GM21526 (cell line): ENCODE results near the gene ZDHHC4.
"Not testable (repeated sequence)": the region's sequence is repeated elsewhere in the genome, so short reads cannot be mapped to it uniquely, and the experiment has no call there.

Source experiments
- ATAC-seq: cut with Tn5 transposase; IDR thresholded peaks from one replicate; pipeline ENCODE4 v1.9.1; 2021; ENCODE audit warnings: moderate library complexity; ENCODE audit not compliant: unreplicated experiment, low FRiP score

ZDHHC4 gene

DNA sequence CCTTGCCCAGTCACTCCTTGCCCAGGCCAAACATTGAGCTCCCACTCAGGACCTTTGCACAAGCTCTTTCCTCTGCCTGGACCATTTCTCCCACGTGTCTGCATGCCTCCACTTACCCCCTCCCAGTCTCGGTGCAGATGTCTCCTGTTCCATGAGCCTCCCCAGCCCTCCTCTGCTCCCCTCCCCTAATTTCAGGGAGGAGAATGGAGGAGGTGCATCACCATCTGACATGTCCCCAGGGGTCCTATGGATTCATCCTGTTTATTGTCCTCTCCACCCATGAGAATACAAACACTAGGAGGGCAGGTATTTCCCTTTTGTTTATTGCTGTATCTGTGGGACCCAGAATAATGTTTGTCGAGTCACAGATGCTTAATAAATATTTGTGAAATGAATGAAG lies 17.4 kb upstream of the ZDHHC4 start:
- no peak for ATAC-seq

DNA sequence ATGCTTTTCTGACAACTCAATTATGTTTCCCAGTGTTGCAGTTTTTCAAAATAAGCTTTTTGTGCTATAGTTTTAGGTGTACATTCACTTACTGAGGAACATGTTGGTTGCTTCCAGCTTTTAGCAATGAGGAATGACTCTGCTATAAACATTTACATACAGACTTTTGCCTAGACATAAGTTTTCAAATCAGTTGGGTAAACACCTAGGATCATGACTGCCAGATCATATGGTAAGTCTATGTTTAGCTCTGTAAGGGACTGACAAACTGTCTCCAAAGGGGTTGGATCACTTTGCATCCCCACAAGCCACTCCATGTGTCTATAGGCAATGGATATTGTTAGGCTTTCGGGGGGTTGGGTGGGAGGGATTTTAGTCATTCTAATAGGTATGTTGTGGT lies 15.1 kb upstream of the ZDHHC4 start:
- no peak for ATAC-seq

DNA sequence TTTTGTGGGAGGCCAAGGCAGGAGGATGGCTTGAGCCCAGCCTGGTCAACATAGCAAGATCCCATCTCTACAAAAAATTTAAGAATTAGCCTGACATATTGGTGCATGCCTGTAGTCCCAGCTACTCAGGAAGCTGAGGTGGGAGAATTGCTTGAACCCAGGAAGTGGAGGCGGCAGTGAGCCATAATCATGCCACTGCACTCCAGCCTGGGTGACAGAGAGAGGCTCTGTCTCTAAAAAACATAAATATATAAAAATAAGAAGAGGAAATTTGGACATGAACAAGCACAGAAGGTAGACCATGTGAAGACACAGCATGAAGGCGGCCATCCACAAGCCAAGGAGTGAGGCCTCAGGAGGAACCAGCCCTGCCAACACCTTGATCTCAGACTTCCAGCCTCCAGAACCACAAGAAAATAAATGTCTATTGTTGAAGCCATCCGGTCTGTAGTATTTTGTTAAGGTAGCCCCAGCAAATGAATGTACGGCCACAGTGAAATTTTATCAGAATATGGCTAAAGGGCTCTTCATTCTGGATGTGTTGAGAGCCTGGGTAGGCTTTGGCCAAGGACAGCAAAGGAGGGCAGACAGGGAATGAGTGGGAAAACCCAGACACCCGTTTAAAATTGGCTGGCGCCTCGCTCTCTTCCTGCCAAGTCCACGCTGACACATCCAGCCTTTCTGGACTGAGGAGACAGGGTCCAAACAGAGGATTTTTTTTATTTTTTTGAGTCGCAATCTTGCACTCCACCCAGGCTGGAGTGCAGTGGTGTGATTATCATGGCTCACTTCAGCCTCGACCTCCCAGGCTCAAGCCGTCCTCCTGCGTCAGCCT lies 13.1 kb upstream of the ZDHHC4 start:
- no peak for ATAC-seq

- ATAC-seq = no peak
These were observed 11.6 kb upstream of the ZDHHC4 start for GRCh38 chr7:6565655-6566054.

DNA sequence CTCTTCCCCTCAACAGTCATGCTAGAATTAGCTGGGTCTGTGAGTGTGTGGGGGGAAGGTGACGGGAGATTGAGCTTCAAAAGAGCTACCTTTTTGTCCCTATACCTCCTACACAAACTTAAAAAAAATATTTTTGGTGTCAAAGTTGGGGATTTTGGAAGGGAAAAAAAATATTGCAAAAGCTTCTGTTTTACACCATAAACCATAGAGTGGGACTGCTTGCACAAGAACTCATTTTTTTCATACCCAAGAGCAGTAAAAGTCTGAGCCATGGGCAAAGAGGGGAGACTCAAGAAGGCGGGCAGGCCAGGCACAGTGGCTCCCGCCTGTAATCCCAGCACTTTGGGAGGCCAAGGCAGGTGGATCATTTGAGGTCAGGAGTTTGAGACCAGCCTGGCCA lies 9.4 kb upstream of the ZDHHC4 start:
- no peak for ATAC-seq

- ATAC-seq = no peak
These were observed 6.0 kb upstream of the ZDHHC4 start for GRCh38 chr7:6571160-6571779.

DNA sequence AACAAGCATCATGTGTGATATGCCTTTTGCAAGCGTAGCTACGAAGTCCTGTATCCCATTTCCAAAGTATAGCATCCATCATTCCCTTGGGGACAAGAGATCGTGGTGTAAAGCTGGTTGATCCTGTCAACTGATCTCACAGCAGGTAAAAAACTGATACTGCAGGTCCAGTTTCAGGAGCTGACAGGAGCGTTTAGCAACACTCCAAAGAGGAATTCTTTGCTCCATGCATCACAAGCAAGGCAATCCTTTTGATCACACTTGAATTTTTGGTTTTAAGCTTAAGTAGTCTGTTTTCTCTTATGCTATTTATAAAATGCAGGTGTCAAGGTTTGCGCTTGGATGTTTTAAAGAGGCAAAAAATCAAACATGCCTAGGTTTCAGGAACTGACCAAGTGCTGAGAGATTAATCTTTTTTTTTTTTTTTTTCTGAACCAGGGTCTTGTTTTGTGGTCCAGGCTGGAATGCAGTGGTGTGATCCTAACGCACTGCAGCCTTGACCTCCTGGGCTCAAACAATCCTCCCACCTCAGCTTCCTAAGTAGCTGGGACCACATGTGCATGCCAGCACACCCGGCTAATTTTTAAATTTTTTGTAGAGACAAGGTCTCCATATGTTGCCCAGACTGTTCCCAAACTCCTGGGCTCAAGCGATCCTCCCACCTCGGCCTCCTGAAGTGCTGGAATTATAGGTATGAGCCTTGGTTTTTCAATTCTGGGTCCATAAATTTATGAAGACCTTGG lies 1.8 kb upstream of the ZDHHC4 start:
- ATAC-seq = no peak

DNA sequence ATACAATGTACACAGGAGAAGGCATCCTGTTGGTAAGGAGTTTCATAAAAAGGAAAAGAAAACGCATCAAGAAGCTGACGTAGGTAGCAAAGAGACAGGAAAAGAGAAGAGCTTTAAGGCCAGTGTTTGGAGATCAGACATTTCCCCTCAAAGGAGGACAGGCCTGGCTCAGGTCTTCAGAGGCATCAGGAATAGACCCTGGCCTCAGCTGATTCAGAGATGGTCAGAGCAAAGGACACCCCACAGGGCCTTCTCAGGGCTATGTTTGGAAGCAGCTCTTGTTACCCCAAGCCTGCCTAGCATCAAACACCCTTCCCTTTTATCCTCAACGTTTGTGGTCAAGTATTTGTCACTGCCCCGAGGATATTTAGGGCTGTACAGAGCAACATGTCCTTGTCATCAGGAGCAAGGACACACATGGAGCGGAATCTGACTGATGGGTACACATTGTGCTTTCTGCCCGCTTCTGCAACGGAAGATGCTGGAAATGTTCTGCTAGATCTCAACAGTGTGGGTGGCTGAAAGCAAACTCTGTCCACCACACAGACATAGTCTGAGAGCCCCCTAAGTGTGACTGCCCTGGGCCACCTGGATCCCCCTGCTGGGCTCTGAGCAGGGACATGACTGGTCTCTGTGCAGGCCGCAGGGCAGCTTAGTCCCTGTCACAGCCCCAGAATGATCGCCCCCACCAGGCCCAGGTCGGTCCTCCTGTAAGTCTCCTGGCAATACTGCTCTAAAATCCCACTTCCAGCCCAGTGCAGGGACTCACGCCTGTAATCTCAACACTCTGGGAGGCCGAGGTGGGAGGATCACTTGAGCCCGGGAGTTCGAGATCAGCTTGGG lies 1.0 kb upstream of the ZDHHC4 start:
- ATAC-seq = no peak

- not testable (repeated sequence) for ATAC-seq
These were observed 336 bp upstream of the ZDHHC4 start for GRCh38 chr7:6576867-6577368.

DNA sequence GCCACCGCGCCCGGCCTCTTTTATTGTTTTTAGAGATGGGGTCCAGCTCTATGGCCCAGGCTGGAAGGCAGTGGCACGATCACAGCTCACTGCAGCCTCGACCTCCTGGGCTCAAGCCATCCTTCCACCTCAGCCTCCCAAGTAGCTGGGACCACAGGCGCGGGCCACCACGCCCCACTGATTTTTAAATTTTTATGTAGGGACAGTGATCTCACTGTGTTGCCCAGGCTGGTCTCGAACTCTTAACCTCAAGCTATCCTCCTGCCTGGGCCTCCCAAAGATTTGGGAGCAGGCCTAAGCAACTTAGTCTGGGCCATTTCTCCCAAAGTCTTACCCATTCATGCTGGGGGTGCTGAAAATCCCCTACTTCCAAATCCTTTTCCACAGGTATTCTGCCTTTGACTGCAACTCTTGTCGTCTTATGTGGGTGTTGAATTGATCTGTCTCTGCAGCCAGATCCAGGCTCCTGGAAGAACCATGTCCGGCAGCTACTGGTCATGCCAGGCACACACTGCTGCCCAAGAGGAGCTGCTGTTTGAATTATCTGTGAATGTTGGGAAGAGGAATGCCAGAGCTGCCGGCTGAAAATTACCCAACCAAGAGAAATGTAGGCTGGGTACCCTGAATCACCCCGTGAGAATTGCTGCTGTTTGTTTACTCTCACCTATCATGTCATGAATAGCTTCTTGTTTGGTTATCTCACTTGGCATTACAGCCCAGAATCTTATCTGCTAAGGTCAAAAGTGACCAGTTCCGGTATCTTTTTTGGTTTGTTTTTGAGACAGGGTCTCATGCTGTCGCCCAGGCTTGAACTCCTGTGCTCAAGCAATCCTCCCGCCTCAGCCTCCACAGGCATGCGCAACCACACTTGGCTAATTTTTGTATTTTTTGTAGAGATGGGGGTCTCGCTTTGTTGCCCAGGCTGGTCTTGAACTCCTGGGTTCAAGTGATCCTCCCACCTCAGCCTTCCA lies 1.1 kb downstream of the ZDHHC4 start:
- no peak for ATAC-seq

- no peak for ATAC-seq
These were observed 2.2 kb downstream of the ZDHHC4 start for GRCh38 chr7:6579446-6579845.

DNA sequence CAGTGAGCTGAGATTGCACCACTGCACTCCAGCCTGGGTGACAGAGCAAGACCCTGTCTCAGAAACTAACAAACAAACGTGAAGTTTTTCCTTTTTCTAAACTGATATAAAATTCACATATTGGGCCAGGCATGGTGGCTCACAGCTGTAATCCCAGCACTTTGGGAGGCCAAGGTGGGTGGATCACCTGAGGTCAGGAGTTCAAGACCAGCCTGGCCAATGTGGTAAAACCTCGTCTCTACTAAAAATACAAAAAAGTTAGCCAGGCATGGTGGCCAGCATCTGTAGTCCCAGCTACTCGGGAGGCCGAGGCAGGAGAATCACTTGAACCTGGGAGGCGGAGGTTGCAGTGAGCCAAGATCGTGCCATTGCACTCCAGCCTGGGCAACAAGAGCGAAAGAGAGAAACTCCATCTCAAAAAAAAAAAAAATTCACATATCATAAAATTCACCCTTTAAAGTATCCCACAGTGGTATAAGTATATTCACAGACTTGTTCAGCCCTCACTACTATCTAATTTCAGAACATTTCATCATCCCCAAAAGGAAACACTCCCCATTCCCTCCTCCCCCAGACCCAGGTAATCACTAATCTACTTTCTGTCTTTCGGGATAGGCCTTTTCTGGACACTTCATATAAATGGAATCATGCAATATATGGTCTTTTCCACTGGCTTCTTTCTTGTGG lies 8.6 kb downstream of the ZDHHC4 start:
- not testable (repeated sequence) for ATAC-seq

GRCh38 chr7:6588566-6588965 lies 11.3 kb downstream of the ZDHHC4 start:
- ATAC-seq = no peak

- ATAC-seq = no peak
These were observed 12.0 kb downstream of the ZDHHC4 start for GRCh38 chr7:6589151-6589828.

DNA sequence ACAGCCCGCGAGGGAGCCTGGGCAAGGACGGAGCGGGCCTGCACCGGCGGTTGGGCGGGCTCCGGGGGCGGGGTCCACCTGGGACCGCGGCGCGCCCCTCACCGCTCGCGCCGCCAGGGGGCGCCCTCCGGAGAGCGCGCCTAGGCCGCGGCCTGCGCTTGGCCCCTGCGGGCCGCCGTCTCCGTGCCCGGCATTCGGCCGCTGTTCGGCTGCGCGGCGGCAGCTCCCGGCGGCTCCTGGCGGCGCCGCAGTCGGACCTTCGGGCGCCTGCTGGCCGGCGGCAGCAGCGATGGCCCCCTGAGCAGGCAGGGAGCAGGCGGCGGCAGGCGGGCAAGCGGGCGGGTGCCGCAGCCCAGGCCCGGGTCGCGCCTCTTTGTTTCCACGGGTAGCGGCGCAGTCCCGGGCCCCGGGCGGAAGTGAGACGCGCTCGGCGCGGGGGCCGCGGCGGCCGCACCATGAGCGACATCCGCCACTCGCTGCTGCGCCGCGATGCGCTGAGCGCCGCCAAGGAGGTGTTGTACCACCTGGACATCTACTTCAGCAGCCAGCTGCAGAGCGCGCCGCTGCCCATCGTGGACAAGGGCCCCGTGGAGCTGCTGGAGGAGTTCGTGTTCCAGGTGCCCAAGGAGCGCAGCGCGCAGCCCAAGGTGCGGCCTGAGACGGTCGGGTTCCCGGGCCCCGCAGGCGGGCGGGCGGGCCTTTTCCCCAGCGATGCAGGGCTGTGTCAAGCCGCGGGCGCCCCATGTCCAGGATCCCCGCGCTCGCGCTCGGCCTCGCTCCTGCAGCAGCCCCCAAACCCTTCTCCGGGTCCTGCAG lies 12.8 kb downstream of the ZDHHC4 start, which contains the start of gene INTS15:
Gene INTS15 (plus strand): TSS at position 193 of the 816 bp plus-strand sequence. CDS start 263 bp downstream, at position 456.
- peak; percentile 76 for ATAC-seq

DNA sequence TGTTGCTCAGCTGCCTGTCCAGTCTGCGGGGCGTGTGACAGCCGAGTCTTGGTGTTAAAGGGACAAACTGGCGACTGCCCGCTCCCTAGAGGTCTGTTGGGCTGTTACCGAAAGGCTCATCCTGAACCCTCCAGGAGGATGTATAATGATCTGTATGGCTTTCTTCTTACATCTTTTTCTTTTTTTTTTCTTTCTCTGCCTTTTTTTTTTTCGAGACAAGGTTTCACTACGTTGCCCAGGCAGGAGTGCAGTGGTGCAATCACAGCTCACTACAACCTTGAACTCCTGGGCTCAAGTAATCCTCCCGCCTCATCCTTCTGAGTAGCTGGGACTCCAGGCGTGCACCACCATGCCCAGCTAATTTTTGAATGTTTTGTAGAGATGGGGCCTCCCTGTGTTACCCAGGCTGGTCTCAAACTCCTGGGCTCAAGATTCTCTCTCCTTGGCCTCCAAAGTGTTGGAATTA lies 13.4 kb downstream of the ZDHHC4 start:
- peak; percentile 25 for ATAC-seq

GRCh38 chr7:6600093-6600492 lies 22.8 kb downstream of the ZDHHC4 start:
- ATAC-seq = no peak
